Activated CD8-positive, alpha-beta memory T cell treated with anti-CD3 and anti-CD28 coated beads, Interleukin-2, amount 50 U/mL, for 1 hour (primary cell): ENCODE results near the gene ZNF8.
"Not testable (repeated sequence)": the region's sequence is repeated elsewhere in the genome, so short reads cannot be mapped to it uniquely, and the experiment has no call there.

ENCODE experiments used
- DNase-seq: peaks from one replicate; pipeline ENCODE4 v3.0.0-alpha.2; 2020; ENCODE audit errors: extremely low read depth

The ZNF8 gene

GRCh38 chr19:58296104-58296503 is 17.3 kb downstream of the ZNF8 start:
- DNase-seq, result no peak

DNA sequence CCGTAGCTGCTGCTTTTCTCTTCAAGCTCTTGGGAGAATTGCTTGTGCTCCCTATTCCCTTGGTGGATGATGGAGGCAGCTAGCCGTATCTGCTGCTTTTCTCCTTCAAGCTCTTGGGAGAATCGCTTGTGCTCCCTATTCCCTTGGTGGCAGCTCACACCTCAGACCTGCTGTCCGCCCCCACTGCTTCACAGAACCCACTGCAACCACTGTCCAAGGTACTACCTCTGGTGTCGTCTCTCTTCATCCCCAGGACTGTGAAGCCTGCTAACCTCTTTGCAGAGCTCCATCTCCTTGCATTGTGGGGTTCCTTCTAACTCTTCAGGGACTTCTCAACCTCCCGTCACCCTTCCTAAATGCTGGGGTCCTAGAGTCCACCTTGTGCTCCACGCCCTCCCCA is 21.9 kb downstream of the ZNF8 start:
- DNase-seq, result no peak

- no peak for DNase-seq
Measured at GRCh38 chr19:58304255-58304654, 25.5 kb downstream of the ZNF8 start.

- no peak for DNase-seq
Measured at GRCh38 chr19:58304748-58305064, 26.0 kb downstream of the ZNF8 start.

- DNase-seq, result peak; percentile 89
Measured at GRCh38 chr19:58305065-58305931, 26.5 kb downstream of the ZNF8 start, which contains the start of gene ERVK3-1. Gene ERVK3-1 (plus strand): TSS chr19:58305377. CDS start chr19:58312169, 6,792 bp downstream.

DNA sequence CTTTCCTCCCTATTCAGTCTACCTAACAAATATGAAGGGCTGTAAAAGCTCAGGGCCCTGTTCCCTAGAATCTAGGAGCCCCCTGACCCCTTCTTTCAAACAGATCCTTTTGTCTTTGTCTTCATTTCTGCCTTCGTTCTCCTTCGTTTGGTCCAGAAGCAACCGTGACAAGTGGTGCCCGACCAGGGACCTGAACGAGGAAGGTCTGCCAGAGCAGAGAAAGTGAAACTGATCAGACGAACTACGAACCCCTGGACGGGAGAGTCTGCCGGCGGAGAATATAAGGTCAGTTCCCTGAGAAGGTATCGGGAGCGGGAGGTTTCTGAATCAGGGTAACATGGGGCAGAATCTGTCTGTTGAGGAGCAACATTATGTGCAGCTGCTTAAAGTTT is 27.2 kb downstream of the ZNF8 start:
- DNase-seq, result no peak

- no peak for DNase-seq
Measured at GRCh38 chr19:58307736-58308135, 29.0 kb downstream of the ZNF8 start.

DNA sequence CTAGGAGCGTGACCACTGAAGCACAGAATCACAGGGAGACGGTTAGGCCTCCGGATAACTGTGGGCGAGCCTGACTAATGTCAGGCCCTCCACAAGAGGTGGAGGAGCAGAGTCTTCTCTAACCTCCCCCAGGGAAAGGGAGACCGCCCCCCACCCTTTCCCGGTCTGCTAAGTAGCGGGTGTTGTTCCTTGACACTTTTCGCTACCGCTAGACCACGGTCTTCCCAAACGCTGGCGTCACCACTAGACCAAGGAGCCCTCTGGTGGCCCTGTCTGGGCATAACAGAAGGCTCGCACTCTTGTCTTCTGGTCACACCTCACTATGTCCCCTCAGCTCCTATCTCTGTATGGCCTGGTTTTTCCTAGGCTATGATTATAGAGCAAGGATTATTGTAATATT is 31.9 kb downstream of the ZNF8 start:
- not testable (repeated sequence) for DNase-seq

DNA sequence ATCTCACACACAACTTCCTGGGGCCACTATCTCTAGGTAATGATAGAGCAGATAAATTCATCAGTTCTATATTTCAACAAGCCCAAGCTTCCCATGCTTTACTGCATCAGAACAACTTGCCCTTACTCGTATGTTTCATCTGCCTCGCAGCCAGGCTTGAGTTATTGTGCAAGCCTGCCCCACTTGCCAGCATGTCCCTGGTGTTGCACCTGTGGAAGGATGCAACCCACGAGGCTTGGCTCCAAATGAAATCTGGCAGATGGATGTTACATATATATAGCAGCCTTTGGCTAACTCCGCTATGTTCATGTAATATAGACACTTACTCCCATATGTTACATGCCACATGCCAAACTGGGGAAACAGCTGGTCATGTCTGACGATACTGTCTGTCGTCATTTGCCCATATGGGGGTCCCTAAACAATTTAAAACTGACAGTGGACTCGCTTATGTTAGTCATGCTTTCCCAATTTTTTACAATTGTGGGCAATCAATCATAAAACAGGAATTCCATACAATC is 32.6 kb downstream of the ZNF8 start:
- no peak for DNase-seq

GRCh38 chr19:58315580-58315979 is 36.8 kb downstream of the ZNF8 start:
- DNase-seq, result no peak

DNA sequence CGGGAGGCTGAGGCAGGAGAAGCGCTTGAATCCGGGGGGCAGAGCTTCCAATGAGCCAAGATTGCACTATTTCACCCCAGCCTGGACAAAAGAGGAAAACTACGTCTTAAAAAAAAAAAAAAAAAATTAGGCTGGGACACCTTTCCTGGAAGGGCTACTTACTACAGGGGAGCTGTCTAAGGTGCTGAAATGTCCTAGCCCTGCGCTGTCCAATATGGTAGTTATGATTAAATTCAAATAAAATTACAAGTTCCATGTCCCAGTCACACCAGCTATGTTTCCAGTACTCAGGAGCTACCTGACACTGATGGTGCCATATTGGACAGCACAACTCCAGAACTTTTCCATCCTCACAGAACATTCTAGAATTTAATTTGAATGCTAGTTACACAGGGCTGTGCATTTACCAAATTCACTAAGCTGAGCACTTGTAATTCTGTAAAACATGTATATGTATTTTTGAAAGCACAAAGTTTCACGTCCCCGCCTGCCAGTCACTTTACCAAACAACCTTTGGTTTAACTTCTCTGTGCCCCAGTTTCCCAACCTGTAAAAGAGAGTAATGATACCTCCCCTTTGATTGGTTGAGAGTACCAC is 38.8 kb downstream of the ZNF8 start:
- no peak for DNase-seq

GRCh38 chr19:58318297-58318696 is 39.5 kb downstream of the ZNF8 start:
- DNase-seq, result no peak

DNA sequence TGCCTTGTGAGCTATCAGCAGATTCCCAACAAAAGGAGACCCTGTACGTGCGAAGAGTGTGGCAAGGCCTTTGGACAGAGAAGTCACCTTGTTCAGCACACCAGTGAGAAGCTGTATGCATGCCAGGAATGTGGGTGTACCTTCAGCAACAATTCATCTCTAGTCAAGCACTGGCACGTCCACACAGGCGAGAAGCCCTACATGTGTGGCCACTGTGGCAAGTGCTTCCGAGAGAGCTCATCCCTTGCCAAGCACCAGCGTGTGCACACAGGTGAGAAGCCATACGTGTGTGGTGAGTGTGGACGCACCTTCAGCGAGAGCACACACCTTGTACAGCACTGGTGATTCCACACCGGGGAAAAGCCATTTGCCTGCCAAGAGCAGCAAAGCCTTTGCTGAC is 40.5 kb downstream of the ZNF8 start:
- no peak for DNase-seq

GRCh38 chr19:58325311-58326022 is 46.7 kb downstream of the ZNF8 start:
- DNase-seq, result no peak

DNA sequence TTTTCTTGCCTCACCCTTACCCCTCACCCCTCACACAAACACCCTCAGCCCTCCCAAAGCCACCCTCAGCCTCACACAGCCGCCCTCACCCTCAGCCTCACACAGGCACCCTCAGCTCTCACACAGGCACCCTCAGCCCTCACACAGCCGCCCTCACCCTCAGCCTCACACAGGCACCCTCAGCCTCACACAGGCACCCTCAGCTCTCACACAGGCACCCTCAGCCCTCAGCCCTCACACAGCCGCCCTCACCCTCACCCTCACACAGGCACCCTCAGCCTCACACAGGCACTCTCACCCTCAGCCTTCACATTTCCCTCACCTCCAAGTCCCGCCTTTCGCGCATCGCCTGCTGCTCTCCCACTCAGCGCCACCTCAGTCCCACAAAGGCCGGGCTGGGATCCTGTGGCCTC is 47.8 kb downstream of the ZNF8 start:
- no peak for DNase-seq

DNA sequence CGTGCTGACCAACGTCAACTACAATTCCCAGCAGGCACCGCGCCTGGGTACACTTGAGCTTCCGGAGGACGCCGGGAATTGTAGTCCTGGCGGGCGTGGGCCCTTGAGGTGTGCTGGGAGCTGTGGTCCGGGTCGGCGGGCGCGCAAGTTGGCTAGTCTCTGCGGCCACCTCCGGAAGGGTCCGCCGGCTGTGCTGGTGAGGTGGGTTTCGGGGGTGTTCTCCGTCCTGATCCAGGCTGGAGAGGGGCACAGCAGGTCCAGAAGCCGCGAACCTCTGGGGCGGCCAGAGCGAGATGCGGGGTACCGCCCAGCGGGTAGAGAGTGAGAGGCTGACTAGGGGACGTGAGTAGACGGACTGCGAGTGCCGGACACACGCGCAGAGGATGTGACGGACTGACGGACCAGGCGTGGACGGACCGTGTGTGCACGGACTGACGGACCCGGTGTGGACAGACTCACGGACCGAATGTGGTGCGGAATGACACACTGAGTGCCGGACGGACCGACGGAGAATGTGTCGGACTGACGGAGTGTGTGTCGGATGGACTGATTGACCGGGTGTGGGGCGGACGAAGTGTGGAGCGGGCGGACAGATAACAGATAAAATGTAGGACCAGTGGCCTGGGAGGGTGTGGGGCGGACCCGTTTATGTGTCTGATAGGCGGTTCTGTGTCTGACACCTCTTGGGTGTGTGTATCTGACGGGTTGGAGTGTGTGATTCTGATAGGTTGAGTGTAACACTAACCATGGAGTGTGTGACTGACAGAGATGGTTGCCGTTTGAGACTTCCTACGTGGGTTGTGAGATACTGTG is 48.4 kb downstream of the ZNF8 start, which contains the start of gene ZSCAN22:
Gene ZSCAN22, plus strand, starts transcription at position 81 of the 813 bp plus-strand sequence. CDS start 7,809 bp downstream, outside the sequence.
- peak; percentile 74 for DNase-seq

- DNase-seq, result no peak
Measured at GRCh38 chr19:58328999-58329398, 50.2 kb downstream of the ZNF8 start.

DNA sequence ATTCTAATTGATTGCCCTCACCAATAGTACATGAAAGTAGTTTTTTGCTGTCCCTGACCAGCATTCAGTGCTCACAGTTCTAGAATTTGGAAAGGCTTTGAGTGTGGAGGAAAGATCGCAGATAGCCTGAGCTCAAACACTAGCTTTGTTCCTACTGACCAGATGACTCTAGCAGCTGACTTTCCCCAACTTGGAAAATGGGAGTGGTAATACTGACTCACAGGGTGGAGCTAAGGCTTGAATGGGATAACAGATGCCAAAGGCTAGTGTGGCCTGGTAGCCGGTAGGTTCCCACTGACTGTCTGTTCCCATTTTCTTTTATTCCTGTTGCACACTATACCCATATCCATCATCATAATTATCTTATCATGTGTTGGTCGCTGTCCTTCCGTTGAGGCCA is 51.7 kb downstream of the ZNF8 start:
- no peak for DNase-seq

DNA sequence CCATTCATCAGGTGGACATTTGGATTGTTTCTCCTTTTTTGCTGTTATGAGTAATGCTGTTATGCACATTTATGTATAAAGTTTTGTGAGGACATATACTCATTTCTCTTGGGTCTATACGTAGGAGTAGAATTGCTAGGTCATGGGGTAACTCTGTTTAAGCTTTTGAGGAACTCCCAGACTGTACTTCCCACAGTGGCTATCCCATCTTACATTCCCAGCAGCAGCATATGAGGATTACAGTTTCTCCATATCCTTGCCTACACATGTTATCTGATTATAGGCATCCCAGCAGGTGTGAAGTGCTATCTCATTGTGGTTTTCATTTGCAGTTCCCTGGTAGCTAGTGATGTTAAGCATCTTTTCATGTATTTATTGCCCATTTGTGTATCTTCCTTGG is 53.9 kb downstream of the ZNF8 start:
- no peak for DNase-seq

- DNase-seq, result no peak
Measured at GRCh38 chr19:58334691-58335249, 56.0 kb downstream of the ZNF8 start.

- no peak for DNase-seq
Measured at GRCh38 chr19:58335630-58336029, 56.9 kb downstream of the ZNF8 start.
